GM19023 (cell line): ENCODE results near the gene BPIFB2.

Source experiments
- ATAC-seq: cut with Tn5 transposase; IDR thresholded peaks from one replicate; pipeline ENCODE4 v1.9.1; 2021; ENCODE audit warnings: mild to moderate bottlenecking, moderate library complexity; ENCODE audit not compliant: unreplicated experiment

The BPIFB2 gene

GRCh38 chr20:33065785-33066184 lies 58.3 kb downstream of the BPIFB2 start:
- ATAC-seq, result no peak

GRCh38 chr20:33067806-33068205 lies 60.3 kb downstream of the BPIFB2 start:
- no peak for ATAC-seq

DNA sequence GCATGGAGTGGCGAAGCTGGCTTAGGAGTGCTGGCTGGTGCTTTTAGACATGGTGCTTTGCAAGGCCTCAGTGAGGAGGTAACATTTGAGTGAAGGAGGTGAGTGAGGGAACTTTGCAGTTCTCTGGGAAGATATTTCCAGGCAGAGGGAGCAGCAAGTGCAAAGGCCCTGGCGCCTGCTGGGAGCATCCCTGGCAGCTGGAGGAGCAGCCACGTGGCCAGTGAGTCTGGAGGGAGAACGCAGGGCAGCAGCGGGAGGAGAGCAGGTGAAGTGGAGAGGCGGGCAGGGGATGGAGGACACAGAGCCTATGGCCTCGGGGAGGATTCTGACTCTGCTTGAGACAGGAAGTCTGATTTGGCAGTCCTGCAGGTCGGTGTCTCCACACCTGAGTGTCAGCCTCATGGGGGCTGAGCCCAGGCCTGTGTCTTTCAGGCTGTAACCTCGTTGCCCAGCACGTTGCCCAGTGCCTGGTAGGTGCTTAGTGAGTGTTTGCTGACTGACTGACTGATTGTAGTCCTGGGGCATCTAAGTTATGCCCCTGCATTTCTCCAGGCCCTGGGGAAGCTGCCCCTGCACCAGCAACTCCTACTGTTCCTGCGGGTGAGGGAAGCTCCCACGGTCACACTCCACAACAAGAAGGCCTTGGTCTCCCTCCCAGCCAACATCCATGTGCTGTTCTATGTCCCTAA lies 60.9 kb downstream of the BPIFB2 start:
- ATAC-seq, result no peak

DNA sequence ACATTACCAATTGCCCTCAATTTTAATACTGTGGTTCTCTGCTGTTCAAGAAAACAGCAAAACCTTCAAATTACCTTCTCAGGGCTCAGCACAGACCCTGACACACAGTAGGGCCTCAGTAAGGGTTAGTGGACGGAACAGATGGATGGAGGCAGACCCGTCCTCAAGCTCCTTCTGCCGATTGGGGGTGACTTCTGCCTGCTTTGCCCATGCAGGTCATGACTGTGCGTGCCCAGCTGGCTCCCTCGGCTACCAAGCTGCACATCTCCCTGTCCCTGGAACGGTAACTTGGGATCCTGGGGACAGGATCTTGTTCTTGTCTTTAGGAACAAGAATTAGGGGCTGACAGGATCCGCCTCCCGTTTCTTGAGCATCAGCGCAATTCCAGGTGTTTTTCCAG lies 62.2 kb downstream of the BPIFB2 start:
- ATAC-seq, result no peak

- no peak for ATAC-seq
Measured at GRCh38 chr20:33070111-33071053, 62.9 kb downstream of the BPIFB2 start.

- ATAC-seq, result no peak
Measured at GRCh38 chr20:33071198-33071597, 63.7 kb downstream of the BPIFB2 start.

DNA sequence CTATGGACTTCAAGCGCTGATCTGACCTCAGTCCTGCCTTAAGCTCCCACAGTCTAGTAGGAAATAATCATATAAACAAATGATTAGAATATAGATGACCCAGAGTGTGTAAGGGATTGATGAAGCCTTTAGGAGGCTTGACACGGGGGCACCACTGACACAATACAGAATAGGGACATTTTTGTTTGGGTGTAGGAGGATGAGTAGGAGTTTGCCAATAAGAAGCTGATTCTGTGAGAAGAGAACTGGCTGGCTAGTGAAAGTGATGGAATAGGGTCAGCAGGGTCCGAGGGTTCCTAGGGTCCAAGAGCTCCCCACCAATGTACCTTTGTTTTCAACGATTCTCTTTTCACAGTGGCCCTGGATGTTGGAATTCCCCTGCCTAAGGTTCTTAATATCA lies 64.9 kb downstream of the BPIFB2 start:
- ATAC-seq, result no peak

DNA sequence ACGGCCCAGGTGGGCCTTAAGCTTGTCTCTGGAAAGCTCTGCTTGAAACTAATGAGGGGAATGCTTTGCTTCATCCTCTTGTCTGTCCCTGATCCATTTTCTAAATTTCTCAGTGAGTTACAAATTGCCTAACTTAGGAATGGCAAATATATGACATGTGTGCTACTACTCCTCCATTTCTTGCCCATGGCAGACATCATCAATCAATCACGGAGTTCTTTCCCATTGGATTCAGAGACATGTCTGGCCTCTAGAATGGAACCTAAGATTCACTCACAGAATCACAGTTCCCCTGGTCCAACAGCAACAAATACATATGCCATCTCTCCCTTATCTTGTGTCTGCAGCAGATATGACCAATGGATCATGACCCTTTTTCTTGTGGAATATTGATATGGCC lies 65.3 kb downstream of the BPIFB2 start:
- no peak for ATAC-seq
